Neural progenitor cell (in vitro differentiated cells): ENCODE results near the gene DDX47.

Source experiments
- CTCF ChIP-seq: fragments of 200-600 bp; sonication (generic); IDR thresholded peaks from 2 replicates; pipeline ENCODE4 v1.5.1; 2017; ENCODE audit warnings: antibody characterized with exemption, mild to moderate bottlenecking
- EZH2 ChIP-seq: fragments of 200-600 bp; sonication (generic); IDR thresholded peaks from 2 replicates; pipeline ENCODE4 v1.6.1; 2017; ENCODE audit warnings: antibody characterized with exemption, mild to moderate bottlenecking, moderate library complexity

GRCh38 chr12:12817616-12818015 is 4.5 kb downstream of the DDX47 start:
- TF ChIP-seq CTCF, result no peak
- TF ChIP-seq EZH2, result no peak
